Activated CD8-positive, alpha-beta T cell treated with anti-CD3 and anti-CD28 coated beads for 36 hours (primary cell): ENCODE measurements around the gene NPHP4. TPM values are rescaled to one million over a fixed set of nuclear protein-coding genes. Genes with fewer than 3 reads are reported as not detected.

Experiments
- ATAC-seq: fragments of 200-7000 bp; cut with Tn5 transposase; one replicate; pipeline ENCODE4 v1.10.0; 2021; ENCODE audit warnings: mild to moderate bottlenecking, moderate library complexity
- CTCF ChIA-PET: fragments of 350-600 bp; sonication (Branson Sonifier 250); formaldehyde crosslinking; loops from one replicate; lab custom pipeline; 2021; ENCODE audit warnings: antibody characterized with exemption; lab: Charles Lee
- POLR2A ChIA-PET: fragments of 350-600 bp; sonication (Branson Sonifier 250); formaldehyde crosslinking; loops from one replicate; lab custom pipeline; 2021; ENCODE audit warnings: antibody characterized with exemption; lab: Charles Lee
- DNase-seq: peaks from one replicate; pipeline ENCODE4 v3.0.0-alpha.2; 2020
- H3K27ac Mint-ChIP-seq: one replicate; pipeline ENCODE4 v1.8.0; 2021; ENCODE audit warnings: mild to moderate bottlenecking, mixed read lengths
- H3K27me3 Mint-ChIP-seq: one replicate; pipeline ENCODE4 v1.8.0; 2021; ENCODE audit warnings: mixed read lengths
- H3K36me3 Mint-ChIP-seq: one replicate; pipeline ENCODE4 v1.8.0; 2021; ENCODE audit warnings: low read depth, mixed read lengths
- H3K4me1 Mint-ChIP-seq: one replicate; pipeline ENCODE4 v1.8.0; 2021; ENCODE audit warnings: low read depth, mixed read lengths
- H3K4me3 Mint-ChIP-seq: one replicate; pipeline ENCODE4 v1.8.0; 2021; ENCODE audit warnings: mild to moderate bottlenecking, moderate library complexity, mixed read lengths
- H3K9me3 Mint-ChIP-seq: one replicate; pipeline ENCODE4 v1.8.0; 2021; ENCODE audit warnings: mixed read lengths
- intact Hi-C: fragments of 100-400 bp; cut with micrococcal nuclease; formaldehyde crosslinking; loops from one replicate; pipeline ENCODE4 v1.10.0; 2022
- total RNA-seq, 2 experiments: library from RNA; stranded (reverse); gene quantifications; one replicate each; pipeline ENCODE4 v1.2.3, GENCODE V29; 2021
- TF ChIP-seq, protein P1 (sequence below): fragments of 200-600 bp; IDR thresholded peaks from one replicate; pipeline ENCODE4 v1.8.0; 2022; ENCODE audit warnings: antibody characterized with exemption, mild to moderate bottlenecking

Gene NPHP4
- total RNA-seq, 2 experiments from 2014 or later, result 16.5 to 16.8 TPM

DNA sequence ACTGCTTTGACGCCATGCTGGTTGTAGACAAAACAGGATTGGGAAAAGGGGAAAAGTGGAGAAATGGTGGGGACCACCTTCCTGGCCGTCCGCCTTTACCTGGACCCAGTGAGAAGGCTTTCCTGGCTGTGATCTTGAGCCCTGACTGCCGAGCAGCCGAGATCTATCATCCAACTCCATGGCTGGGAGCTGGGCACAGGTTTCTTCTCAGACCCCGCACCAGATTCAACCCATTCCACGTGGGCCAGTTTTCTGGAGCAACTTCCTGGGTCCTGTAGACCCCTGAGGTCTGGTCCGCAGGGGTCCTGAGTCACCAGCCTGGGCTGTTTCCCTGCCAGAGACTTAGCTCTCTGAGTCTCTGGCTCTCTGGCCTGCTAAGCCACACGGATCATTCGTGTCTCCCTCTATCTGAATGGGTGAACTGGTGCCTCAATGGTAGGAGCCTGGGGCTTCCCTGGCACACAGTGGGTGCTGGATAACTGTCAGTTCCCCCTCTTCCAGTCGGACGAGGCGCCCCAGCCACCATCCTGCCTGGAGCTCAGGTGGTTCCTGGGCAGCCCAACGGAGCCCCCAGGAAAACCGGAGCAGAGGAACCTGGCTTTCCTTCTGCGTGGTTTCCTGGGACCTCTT is 4.5 kb upstream of the NPHP4 start:
- TF ChIP-seq, protein P1, sequence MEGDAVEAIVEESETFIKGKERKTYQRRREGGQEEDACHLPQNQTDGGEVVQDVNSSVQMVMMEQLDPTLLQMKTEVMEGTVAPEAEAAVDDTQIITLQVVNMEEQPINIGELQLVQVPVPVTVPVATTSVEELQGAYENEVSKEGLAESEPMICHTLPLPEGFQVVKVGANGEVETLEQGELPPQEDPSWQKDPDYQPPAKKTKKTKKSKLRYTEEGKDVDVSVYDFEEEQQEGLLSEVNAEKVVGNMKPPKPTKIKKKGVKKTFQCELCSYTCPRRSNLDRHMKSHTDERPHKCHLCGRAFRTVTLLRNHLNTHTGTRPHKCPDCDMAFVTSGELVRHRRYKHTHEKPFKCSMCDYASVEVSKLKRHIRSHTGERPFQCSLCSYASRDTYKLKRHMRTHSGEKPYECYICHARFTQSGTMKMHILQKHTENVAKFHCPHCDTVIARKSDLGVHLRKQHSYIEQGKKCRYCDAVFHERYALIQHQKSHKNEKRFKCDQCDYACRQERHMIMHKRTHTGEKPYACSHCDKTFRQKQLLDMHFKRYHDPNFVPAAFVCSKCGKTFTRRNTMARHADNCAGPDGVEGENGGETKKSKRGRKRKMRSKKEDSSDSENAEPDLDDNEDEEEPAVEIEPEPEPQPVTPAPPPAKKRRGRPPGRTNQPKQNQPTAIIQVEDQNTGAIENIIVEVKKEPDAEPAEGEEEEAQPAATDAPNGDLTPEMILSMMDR, result no peak
- H3K4me1 Mint-ChIP-seq, result peaks cover 26% of the 10 kb centered on the region
- no peaks in the 10 kb centered on the region for H3K27me3 Mint-ChIP-seq
- DNase-seq (no peak), ATAC-seq (no peak)
- POLR2A ChIA-PET, result interaction anchor here (1.5 kb wide), 1 partner anchor 29 kb away, joined by 7 read pairs; no protein-coding TSS in a partner anchor
- H3K36me3 Mint-ChIP-seq, result peaks cover 3% of the 10 kb centered on the region
- intact Hi-C loops, result no loop called here
- CTCF ChIA-PET, result no interaction called here
- no peak overlapping the region for H3K27ac Mint-ChIP-seq
- H3K4me3 Mint-ChIP-seq, result no peak overlapping the region
- no peaks in the 10 kb centered on the region for H3K9me3 Mint-ChIP-seq

DNA sequence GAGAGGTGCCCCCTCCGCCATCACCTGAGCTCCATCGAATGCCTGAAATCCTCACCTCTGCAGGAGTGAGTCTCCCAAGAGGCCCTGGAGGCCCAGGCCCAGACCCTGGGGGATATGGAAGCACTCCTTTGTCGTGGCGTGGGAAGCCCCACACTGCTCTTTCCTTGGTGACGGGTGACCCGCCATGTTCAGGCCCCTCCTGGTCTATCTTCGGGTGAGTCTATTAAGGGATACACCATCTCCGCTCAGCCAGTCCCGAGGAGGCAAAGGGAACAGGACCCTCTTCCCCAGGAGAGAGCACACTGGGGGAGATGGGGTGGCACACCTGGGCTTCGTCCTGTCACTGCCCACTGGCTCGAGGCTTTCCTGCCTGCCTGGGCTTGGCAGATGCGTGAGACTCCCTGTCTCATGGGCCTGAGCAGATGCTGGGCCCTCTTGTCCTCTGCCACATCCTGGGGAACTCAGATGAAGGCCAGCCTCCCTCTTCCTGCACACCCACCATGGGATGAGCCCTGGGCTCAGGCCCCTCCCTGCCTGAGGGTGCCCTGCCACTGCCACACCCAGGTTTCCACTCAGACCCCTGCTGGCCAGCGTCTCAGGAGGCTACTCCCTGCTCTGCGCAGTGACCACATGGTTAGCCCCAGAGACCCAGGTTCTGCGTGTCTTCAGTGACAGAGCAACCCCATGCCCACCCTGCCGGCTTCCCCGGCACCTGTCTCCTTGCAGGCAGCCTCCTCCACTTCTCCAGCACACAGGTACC is 3.8 kb upstream of the NPHP4 start:
- no peak for DNase-seq
- Mint-ChIP-seq H3K9me3 (no peaks in the 10 kb centered on the region), H3K4me3 (no peak overlapping the region), H3K4me1 (peaks cover 29% of the 10 kb centered on the region), H3K27me3 (no peaks in the 10 kb centered on the region), H3K36me3 (peaks cover 3% of the 10 kb centered on the region), H3K27ac (no peak overlapping the region)
- POLR2A ChIA-PET, result interaction anchor here (3.9 kb wide), 1 partner anchor 31 kb away, joined by 55 read pairs; no protein-coding TSS in a partner anchor
- no peak for ATAC-seq
- CTCF ChIA-PET, result no interaction called here
- intact Hi-C loops, result no loop called here
- TF ChIP-seq, protein P1, result no peak

DNA sequence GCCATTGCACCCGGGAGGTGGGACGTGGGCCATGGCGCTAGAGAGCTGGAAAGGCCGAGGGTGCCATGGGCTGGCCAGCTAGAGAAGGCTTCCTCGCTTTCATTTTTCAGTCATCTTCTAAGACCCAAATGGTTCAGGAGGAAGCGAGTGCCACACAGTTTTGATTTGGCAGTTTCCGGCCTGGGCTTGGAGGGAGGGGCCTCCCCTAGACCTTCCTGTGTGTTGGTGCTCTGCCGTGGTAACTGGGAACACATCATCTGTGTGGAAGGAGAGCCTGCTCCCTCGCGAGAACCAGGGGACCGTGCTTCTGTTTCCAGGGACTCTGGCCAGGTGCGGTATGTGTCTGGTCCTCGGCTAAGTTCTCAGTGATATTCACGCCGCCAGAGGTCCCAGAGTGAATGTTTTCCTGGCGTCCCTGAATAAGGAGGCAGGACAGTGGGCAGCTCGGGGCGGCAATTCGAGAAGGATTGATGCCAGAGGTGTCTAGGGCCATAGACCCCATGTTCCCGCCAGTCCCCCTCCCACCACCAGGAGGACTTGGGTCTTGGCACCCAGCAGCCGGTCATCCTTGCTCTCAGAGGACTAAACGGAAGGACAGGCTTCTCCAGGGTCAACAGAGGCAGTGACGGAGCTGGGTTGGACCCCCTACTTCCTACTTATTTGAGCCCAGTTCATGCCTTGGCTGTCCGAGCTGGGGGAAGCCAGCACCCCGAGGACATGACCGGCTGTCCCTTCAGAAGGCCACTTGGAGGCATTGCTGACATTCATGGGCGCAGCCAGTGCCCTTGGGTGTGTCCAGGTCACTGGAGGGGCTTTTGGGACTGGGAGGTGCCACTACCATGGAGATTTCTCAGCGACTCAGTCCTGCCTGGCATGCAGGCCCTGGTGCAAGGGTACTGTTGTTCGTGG is 2.7 kb upstream of the NPHP4 start:
- peaks cover 32% of the 10 kb centered on the region for H3K4me1 Mint-ChIP-seq
- no peaks in the 10 kb centered on the region for H3K9me3 Mint-ChIP-seq
- ATAC-seq (peak; percentile 32), DNase-seq (peak; percentile 77)
- TF ChIP-seq, protein P1, result peak; percentile 14
- intact Hi-C loops, result loop anchor here (5.0 kb wide), 1 partner anchor 32 kb away; no protein-coding TSS in a partner anchor
- ChIA-PET CTCF (interaction anchor here (1.0 to 1.3 kb wide), 2 partner anchors 21 to 33 kb away, joined by 3 read pairs; no protein-coding TSS in a partner anchor), POLR2A (interaction anchor here (0.6 to 3.9 kb wide), 6 partner anchors 19 to 53 kb away, joined by 3 to 55 read pairs (median 4); no protein-coding TSS in a partner anchor)
- H3K27ac Mint-ChIP-seq, result peak overlapping the region; percentile 94
- H3K4me3 Mint-ChIP-seq, result peak overlapping the region; percentile 96
- H3K36me3 Mint-ChIP-seq, result peaks cover 5% of the 10 kb centered on the region
- H3K27me3 Mint-ChIP-seq, result no peaks in the 10 kb centered on the region

DNA sequence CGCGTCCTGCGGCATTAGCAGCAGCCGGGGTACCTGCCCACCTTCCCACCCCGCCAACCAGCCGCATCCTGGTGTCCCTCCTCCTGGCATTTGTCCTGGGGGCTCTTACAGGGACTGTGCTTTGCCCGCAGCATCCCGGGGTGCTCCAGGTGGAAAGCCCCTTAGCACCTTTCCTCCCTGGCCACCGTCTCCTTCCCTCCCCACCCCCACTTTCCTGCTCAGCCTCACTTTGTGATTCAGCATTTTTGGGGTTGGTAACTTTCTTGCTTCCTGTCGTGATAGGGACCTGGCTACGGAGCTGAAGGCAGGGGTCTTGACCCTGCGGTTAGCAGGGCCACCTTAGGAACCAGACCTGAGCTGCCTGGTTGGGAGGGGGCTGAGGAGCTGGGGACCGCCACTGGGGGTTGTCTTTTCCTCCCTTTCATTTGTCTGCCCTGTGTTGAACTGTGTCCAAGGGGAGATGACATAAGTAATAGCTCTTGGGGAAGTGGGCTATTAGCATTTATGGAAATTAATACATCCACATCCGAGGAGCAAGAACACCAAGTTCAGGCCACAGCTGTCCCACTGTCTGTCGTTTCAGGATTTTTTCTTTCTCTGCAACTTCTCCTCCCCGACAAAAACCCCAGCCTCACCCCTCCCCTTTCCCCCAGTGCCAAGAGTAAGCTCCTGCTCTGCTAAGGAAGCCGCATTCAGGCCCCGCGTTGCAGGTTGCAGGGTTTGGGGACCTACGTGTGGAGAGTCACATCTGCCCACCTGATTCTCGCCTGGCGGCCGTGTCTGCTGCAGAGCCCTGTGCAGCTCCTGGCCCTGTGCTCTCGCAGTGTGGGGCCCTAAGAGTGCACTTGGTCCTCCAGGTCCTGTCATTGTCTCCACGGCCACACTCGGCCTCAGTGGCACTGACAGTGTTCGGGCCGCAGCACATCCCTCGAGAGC is 1.6 kb upstream of the NPHP4 start:
- Mint-ChIP-seq H3K4me3 (peak overlapping the region; percentile 96), H3K27me3 (no peaks in the 10 kb centered on the region), H3K27ac (peak overlapping the region; percentile 94), H3K9me3 (no peaks in the 10 kb centered on the region), H3K4me1 (peaks cover 29% of the 10 kb centered on the region), H3K36me3 (peaks cover 5% of the 10 kb centered on the region)
- POLR2A ChIA-PET, result interaction anchor here (0.7 to 3.9 kb wide), 8 partner anchors 9 to 56 kb away, joined by 3 to 55 read pairs (median 4); no protein-coding TSS in a partner anchor
- CTCF ChIA-PET, result interaction anchor here (0.8 to 1.4 kb wide), 6 partner anchors 13 to 34 kb away, joined by 3 to 5 read pairs (median 4); no protein-coding TSS in a partner anchor
- DNase-seq (peak; percentile 68), ATAC-seq (no peak)
- intact Hi-C loops, result loop anchor here (5.0 kb wide), 1 partner anchor 33 kb away; no protein-coding TSS in a partner anchor
- TF ChIP-seq, protein P1, result no peak
